Breast epithelium (tissue), 3 donors: ENCODE results near the gene CDYL.

Experiments used
- POLR2A ChIP-seq: fragments of 450-650 bp; IDR thresholded peaks from one replicate; pipeline ENCODE4 v1.6.1; 2016; ENCODE audit warnings: antibody characterized with exemption, mild to moderate bottlenecking, moderate library complexity
- POLR2AphosphoS5 ChIP-seq, 3 donors: sonication (generic); formaldehyde crosslinking; IDR thresholded peaks; one replicate each; pipeline ENCODE4 v1.6.1; 2017; ENCODE audit warnings: antibody characterized with exemption in 3 of 3
- TF ChIP-seq, protein P1 (sequence below), 3 donors: fragments of 450-650 bp; IDR thresholded peaks; one replicate each; pipeline ENCODE4 v1.5.1; 2016 to 2017; ENCODE audit warnings: antibody characterized with exemption in 3 of 3, mild to moderate bottlenecking in 3 of 3, moderate library complexity in 3 of 3

DNA sequence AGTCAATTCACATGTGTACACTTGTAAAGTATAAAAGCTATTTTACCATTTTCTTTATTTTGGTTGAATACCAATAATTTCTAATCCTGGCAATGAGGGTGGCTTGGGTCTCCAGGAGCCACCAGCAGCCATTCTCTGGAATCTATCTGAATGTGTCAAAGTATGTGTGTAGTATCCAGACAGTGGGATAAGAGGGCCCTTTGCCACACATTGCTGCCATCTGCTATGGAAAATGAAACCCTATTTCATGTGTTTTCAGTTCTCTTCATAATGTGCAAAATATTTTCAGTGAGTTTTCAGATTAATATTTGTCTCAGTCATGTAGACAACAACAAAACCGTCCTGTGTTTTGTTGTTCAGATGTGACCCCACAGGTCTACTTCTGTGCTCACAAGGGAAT is 46.3 kb downstream of the CDYL start:
- TF ChIP-seq, protein P1, sequence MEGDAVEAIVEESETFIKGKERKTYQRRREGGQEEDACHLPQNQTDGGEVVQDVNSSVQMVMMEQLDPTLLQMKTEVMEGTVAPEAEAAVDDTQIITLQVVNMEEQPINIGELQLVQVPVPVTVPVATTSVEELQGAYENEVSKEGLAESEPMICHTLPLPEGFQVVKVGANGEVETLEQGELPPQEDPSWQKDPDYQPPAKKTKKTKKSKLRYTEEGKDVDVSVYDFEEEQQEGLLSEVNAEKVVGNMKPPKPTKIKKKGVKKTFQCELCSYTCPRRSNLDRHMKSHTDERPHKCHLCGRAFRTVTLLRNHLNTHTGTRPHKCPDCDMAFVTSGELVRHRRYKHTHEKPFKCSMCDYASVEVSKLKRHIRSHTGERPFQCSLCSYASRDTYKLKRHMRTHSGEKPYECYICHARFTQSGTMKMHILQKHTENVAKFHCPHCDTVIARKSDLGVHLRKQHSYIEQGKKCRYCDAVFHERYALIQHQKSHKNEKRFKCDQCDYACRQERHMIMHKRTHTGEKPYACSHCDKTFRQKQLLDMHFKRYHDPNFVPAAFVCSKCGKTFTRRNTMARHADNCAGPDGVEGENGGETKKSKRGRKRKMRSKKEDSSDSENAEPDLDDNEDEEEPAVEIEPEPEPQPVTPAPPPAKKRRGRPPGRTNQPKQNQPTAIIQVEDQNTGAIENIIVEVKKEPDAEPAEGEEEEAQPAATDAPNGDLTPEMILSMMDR (IDR thresholded peaks at IDR 0.05): no peak
- no peak for TF ChIP-seq POLR2A
- no peak for TF ChIP-seq POLR2AphosphoS5 (IDR thresholded peaks at IDR 0.05)
